ENCODE measurements around the gene GRAP2.
A peak's percentile ranks its signal among the peaks of the same experiment; 100 is the strongest.
"Not testable (repeated sequence)": the region's sequence is repeated elsewhere in the genome, so short reads cannot be mapped to it uniquely, and the experiment has no call there.

The GRAP2 gene

DNA sequence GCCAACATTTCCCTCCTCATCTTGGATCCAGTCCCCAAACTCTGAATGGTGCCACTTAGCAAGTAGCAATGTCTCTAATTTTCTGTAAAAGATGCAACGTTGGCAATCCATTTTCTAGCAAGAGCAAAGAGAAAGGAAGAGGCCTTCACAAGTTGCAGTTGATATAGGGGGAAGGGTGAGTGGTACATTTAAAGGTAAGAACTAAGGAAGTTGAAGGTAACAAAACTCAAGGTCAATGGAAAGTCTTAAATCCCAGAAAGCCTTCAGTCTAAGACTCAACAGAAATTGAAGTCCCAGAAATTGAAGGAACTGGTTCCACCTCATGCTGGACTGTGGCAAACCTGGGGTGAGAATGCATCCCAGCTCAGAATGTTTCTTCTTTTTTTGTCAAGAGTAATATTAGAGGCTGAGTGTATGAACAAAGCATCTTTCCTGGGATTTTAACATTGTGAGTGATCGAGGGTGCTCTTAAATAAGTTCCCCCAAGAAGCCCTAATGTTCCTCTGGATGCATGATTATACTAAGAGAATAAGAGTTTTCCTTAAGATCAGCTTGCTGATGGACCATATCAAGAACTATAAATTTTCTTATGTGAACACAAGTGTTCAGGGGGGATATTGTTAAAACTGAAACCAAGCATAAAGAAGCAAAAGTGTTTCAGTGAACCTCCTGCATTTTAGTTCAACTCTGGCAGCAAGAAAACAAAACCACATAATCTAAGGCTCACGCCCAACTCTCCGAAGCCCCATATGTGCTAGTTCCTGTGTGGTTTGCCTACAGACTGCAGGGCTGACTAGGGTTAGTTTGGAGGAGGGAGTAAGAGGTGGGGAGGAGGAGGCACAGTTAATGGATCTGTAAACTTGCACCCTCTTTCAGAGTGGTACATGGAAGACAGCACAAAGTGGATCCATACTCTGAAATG lies at the start of gene GRAP2:
TSS of gene GRAP2 (plus strand) at position 779 of the 922 bp plus-strand sequence. CDS start 46,023 bp downstream, outside the sequence.
- DNase-seq = peak; percentile 74

DNA sequence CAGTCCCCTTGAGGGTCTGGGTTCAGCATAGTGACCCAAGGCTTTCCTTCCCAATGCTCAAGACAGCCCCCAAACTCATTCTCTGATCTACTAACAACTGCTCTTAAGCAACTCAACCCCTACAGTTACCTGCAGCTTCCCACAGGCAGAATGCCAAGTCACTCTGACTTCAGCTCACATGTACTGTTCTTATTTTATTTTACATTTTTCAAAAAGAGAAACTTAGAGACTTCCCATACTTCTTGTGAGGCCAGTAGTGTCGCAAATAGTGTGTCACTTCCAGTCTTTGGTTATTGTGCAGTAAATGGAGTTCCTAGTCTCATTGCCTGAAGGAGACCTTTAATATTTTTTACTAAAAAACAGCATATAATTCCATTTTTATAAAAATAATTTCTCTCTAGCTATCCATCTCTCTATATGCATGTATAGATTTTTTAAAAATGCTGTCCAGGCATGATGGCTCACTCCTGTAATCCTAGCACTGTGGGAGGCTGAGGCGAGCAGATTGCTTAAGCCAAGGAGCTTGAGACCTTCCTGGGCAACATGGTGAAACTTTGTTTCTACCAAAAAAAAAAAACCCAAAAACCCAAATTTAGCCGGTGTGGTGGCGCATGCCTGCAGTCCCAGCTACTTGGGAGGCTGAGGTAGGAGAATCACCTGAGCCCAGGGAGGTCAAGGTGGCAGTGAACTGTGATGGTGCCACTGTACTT lies 49.1 kb upstream of the GRAP2 start:
- no peak for DNase-seq

GRCh38 chr22:39852799-39853198 lies 48.1 kb upstream of the GRAP2 start:
- DNase-seq = no peak

DNA sequence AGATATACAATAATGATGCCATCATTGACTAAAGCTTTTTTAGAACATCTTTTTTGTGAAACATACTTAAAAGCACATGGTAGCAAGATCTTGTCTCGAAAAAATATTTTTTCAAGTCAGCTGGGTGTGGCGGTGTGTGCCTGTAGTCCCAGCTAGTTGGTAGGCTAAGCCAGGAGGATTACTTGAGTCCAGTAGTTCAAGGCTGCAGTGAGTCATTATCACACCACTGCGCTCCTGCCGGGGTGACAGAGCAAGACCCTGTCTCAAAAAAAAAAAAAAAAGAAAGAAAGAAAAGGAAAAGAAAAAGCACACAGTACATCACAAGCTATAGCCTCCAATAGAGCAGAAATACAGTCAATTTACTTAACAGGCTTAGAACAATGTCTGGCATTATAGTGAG lies 44.3 kb upstream of the GRAP2 start:
- no peak for DNase-seq

- no peak for DNase-seq
Observed at GRCh38 chr22:39859903-39860588, 40.8 kb upstream of the GRAP2 start.

DNA sequence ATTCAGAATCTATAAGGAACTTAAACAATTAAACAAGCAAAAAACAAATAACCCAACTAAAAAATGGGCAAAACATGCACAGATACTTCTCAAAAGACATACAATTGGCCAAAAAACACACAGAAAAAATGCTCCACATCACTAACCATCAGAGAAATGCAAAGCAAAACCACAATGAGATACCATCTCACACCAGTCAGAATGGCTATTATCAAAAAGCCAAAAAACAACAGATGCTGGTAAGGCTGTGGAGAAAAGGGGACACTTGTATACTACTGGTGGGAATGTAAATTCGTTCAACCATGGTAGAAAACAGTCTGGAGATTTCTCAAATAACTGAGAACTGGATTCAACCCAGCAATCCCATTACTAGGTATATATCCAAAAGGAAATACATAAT lies 32.1 kb upstream of the GRAP2 start:
- DNase-seq = no peak

- DNase-seq = not testable (repeated sequence)
Observed at GRCh38 chr22:39869797-39870196, 31.1 kb upstream of the GRAP2 start.

DNA sequence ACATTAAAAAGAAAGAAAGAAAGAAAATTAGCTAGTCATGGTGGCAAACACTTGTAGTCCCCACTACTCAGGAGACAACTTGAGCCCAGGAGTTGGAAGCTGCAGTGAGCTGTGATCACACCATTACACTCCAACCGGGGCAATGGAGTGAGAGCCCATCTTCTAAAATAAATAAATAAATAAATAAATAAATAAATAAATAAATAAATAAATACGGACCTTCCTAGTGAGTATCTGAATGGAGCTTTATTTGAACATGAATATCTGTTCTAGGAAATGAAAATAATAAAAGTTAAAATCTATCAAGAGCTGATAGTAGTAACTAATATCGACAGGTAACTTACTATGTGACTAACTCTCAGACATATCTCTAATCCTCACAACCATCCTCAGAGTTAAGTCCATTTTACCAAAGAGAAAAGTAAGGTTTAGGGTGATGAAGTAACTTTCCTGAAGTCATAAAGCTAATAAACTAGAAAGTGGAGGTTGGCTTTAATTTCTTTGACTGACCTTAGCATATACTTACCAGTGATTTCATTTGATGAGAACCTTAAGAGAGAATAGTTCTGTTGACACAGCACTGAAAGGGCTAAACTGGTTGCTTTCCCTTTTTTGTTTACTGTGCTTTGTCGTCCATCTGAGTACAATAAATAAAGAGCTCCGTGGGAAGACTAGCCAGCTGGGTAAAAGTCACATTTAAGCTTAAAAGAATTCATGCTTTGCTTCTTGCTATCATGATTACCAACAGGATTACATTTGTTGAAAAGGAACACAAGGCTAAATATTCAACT lies 29.7 kb upstream of the GRAP2 start:
- DNase-seq = no peak

- no peak for DNase-seq
Observed at GRCh38 chr22:39872548-39872947, 28.3 kb upstream of the GRAP2 start.

- DNase-seq = no peak
Observed at GRCh38 chr22:39873965-39874364, 26.9 kb upstream of the GRAP2 start.

GRCh38 chr22:39875176-39875885 lies 25.6 kb upstream of the GRAP2 start:
- not testable (repeated sequence) for DNase-seq

GRCh38 chr22:39877079-39877845 lies 23.6 kb upstream of the GRAP2 start:
- no peak for DNase-seq

- no peak for DNase-seq
Observed at GRCh38 chr22:39880722-39881121, 20.2 kb upstream of the GRAP2 start.

DNA sequence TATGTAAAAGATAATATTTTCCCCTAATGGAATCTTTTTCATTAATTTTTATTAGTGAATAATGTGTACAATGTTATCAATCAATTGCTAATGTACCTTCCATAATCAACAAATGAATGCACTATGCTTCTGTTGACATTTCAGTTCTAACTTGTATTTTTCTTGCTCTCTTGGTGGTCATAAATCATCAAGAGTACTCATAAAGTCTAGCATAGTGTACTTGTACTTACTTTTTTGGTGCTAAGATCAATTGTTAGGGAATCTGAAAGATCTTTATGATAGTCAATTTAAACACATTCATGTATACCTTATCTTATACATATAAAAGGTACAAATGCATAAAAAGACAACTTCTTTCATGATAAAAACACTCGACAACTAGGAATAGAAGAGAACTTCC lies 17.8 kb upstream of the GRAP2 start:
- no peak for DNase-seq

DNA sequence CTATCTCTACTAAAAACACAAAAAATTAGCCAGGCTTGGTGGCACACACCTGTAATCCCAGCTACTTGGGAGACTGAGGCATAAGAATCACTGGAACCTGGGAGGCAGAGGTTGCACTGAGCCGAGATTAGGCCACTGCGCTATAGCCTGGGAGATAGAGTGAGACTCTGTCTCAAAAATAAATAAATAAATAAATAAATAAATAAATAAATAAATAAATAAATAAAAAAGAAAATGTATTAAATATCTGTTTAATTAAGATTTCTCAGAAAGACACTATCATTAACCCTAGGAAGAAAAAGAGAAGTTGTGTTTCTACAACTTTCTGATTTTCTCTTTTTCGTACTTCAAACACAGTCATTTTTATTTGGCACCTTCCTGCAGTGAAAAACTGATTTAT lies 11.0 kb upstream of the GRAP2 start:
- DNase-seq = not testable (repeated sequence)

GRCh38 chr22:39893526-39893925 lies 7.4 kb upstream of the GRAP2 start, which contains the start of gene ENTHD1:
TSS of gene ENTHD1 (minus strand) at chr22:39893760. CDS start at chr22:39887748, 6,012 bp downstream.
- no peak for DNase-seq

GRCh38 chr22:39894554-39895092 lies 6.3 kb upstream of the GRAP2 start:
- DNase-seq = no peak

DNA sequence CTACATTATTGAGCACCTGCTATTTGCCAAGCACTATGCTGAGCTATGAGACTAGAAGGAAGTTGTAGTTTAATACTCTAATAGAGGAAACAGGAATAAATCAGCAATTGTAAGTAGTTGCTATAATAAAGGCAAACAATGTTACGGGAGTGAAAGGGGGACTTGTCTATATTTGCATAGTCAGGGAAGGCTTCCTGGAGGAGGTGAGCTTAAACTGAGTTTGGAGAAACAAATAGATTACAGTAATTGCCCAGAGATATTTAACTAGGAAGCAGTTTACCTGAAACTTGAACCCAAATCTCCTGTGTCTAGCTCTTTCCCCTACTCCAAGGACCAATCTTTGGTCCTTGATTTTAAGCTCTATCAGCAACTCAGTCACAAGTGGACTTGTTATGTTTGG lies 5.2 kb upstream of the GRAP2 start:
- DNase-seq = no peak

GRCh38 chr22:39896313-39896996 lies 4.4 kb upstream of the GRAP2 start:
- no peak for DNase-seq

- no peak for DNase-seq
Observed at GRCh38 chr22:39897841-39898240, 3.0 kb upstream of the GRAP2 start.
